ENCODE results near the gene KPNA5. TPM values are rescaled to one million over a fixed set of nuclear protein-coding genes. Genes with fewer than 3 reads are reported as not detected.
A peak's percentile ranks its signal among the peaks of the same experiment; 100 is the strongest.

Gene KPNA5
- total RNA-seq, 2 donors from 2014 or later = 6.0 to 9.7 TPM

DNA sequence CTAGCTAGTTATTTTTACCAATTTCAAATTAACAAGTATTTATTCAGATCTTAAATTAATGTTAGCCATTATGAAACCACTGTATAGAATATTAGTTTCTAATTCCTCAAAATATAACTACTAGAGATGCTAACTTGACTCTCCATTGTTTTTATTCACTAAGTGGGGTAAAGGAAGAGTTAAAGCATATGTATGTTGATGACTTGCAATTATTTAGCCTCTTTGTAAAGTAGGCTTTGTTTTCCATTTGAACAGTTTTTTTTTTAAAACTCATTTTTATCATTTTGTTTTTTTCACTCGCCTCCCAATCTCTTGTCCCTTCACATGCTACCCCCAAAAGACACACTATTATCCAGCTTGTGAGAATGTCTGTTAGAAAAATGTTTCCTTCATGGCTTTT is 81.2 kb downstream of the KPNA5 start:
- no peak for TF ChIP-seq CTCF (IDR thresholded peaks at IDR 0.05)
- ATAC-seq (ENCODE audit: insufficient number of reproducible peaks, low FRiP score, low read depth) (no peak), DNase-seq (ENCODE audit: low spot score) (no peak)
- Histone ChIP-seq H3K36me3 (no peaks in the 10 kb centered on the region), H3K4me3 (no peak overlapping the region), H3K27me3 (replicated peaks; ENCODE audit: insufficient read depth) (no peaks in the 10 kb centered on the region), H3K9me3 (no peaks in the 10 kb centered on the region), H3K4me1 (ENCODE audit: control insufficient read depth in 1 of 2, low read depth in 2 of 2) (peaks cover 0 to 12% of the 10 kb centered on the region in 2 donors), H3K27ac (no peak overlapping the region)

GRCh38 chr6:116763048-116763447 is 82.0 kb downstream of the KPNA5 start:
- H3K27ac ChIP-seq = no peak overlapping the region
- H3K4me1 ChIP-seq (ENCODE audit: control insufficient read depth in 1 of 2, low read depth in 2 of 2) = peaks cover 0 to 12% of the 10 kb centered on the region in 2 donors
- H3K36me3 ChIP-seq = no peaks in the 10 kb centered on the region
- DNase-seq (ENCODE audit: low spot score) (no peak), ATAC-seq (ENCODE audit: insufficient number of reproducible peaks, low FRiP score, low read depth) (no peak)
- no peaks in the 10 kb centered on the region for H3K27me3 ChIP-seq (replicated peaks; ENCODE audit: insufficient read depth)
- H3K4me3 ChIP-seq = no peak overlapping the region
- TF ChIP-seq CTCF (IDR thresholded peaks at IDR 0.05) = no peak
- H3K9me3 ChIP-seq = no peaks in the 10 kb centered on the region

- peak overlapping the region; percentile 69 for H3K4me3 ChIP-seq
- DNase-seq (ENCODE audit: low spot score) (no peak), ATAC-seq (ENCODE audit: insufficient number of reproducible peaks, low FRiP score, low read depth) (no peak)
- H3K4me1 ChIP-seq (ENCODE audit: control insufficient read depth in 1 of 2, low read depth in 2 of 2) = peaks cover 0 to 12% of the 10 kb centered on the region in 2 donors
- no peak overlapping the region for H3K27ac ChIP-seq
- H3K9me3 ChIP-seq = no peaks in the 10 kb centered on the region
- no peaks in the 10 kb centered on the region for H3K36me3 ChIP-seq
- H3K27me3 ChIP-seq (replicated peaks; ENCODE audit: insufficient read depth) = no peaks in the 10 kb centered on the region
- TF ChIP-seq CTCF (IDR thresholded peaks at IDR 0.05) = no peak
Measured at GRCh38 chr6:116763906-116764628, 83.1 kb downstream of the KPNA5 start.

GRCh38 chr6:116764629-116764960 is 83.6 kb downstream of the KPNA5 start:
- peaks cover 0 to 12% of the 10 kb centered on the region in 2 donors for H3K4me1 ChIP-seq (ENCODE audit: control insufficient read depth in 1 of 2, low read depth in 2 of 2)
- DNase-seq (ENCODE audit: low spot score) (no peak), ATAC-seq (ENCODE audit: insufficient number of reproducible peaks, low FRiP score, low read depth) (no peak)
- no peak for TF ChIP-seq CTCF (IDR thresholded peaks at IDR 0.05)
- no peak overlapping the region for H3K27ac ChIP-seq
- H3K9me3 ChIP-seq = no peaks in the 10 kb centered on the region
- H3K4me3 ChIP-seq = peak overlapping the region; percentile 69
- H3K27me3 ChIP-seq (replicated peaks; ENCODE audit: insufficient read depth) = no peaks in the 10 kb centered on the region
- no peaks in the 10 kb centered on the region for H3K36me3 ChIP-seq

DNA sequence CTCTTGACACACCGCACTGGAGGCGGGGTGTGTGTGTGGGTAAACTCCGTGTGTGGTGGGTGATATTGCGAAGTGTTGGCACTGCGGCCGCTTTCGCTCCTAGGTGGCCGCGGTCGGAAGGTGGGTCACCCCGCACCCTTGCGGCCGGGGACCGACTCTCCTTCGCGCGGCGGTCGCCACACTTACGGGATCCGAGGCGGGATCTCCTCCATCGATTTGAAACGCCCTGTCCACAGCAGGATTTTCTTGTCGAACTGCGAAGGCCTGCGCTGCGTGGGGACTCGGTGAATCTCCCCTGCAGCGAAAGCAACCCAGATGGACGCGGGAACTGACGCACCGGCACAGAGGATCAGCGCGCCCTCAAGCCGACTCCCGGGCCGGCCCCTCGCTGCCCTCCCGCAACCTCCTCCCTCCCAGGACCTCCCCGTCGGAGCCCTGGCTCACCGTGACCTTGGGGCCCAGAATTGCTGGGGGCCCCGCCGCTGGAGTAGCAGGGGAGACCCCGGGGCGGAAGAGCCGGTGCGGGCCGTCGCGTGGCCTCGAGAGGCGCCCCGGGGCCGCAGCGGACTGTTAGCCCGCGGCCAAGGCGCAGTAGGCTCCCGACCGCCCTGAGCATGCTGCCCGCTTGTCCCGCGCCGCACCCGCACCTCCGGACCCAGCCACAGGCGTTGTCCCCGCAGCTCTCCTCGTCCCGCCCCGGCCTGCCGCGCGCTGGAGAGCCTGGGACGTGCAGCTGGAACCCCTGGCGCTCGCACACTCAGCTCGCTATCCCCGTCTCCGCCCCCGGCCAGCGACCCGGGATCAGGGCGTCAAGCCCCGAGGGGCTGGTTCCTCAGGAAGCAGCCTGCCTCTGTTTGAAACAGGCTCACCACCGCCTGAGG is 84.2 kb downstream of the KPNA5 start, which contains the start of gene FAM162B:
Gene FAM162B, minus strand, starts transcription at position 759 of the 881 bp plus-strand sequence. Its CDS starts 143 bp downstream, at position 616.
- Histone ChIP-seq H3K9me3 (no peaks in the 10 kb centered on the region), H3K27ac (no peak within 1 kb of the TSS), H3K36me3 (no peaks in the 10 kb centered on the region), H3K4me1 (ENCODE audit: control insufficient read depth in 1 of 2, low read depth in 2 of 2) (peaks cover 0 to 12% of the 10 kb centered on the region in 2 donors), H3K4me3 (peak within 1 kb of the TSS; percentile 69), H3K27me3 (replicated peaks; ENCODE audit: insufficient read depth) (no peaks in the 10 kb centered on the region)
- DNase-seq (ENCODE audit: low spot score) = no peak
- no peak for ATAC-seq (ENCODE audit: insufficient number of reproducible peaks, low FRiP score, low read depth)
- TF ChIP-seq CTCF (IDR thresholded peaks at IDR 0.05) = no peak
